Fibroblast of villous mesenchyme (primary cell): ENCODE measurements around the gene HIVEP3. TPM values are rescaled to one million over a fixed set of nuclear protein-coding genes. Genes with fewer than 3 reads are reported as not detected.
A peak's percentile ranks its signal among the peaks of the same experiment; 100 is the strongest.

ENCODE experiments used
- DNase-seq: peaks from one replicate; pipeline ENCODE4 v3.0.0-alpha.2; 2010; ENCODE audit warnings: low read depth
- H3K4me3 ChIP-seq: 2 replicates; pipeline ENCODE4 v1.5.1; 2011; ENCODE audit warnings: low read depth, mild to moderate bottlenecking, low read length
- CTCF ChIP-seq: IDR thresholded peaks from 2 replicates; pipeline ENCODE4 v1.5.1; 2012; ENCODE audit warnings: low read depth, mild to moderate bottlenecking, low read length; ENCODE audit not compliant: insufficient read depth
- total RNA-seq: library from RNA; depleted of rRNA; stranded (reverse); fragments of >200 nt; gene quantifications from 2 replicates; pipeline ENCODE4 v1.2.3, GENCODE V29; 2012

Gene HIVEP3
- total RNA-seq, 1 donor, result 0.86 TPM

GRCh38 chr1:41917076-41917475 lies 1.6 kb downstream of the HIVEP3 start:
- DNase-seq, result no peak
- no peak for TF ChIP-seq CTCF
- peak overlapping the region; percentile 65 for H3K4me3 ChIP-seq

GRCh38 chr1:41915786-41916571 lies 2.7 kb downstream of the HIVEP3 start:
- H3K4me3 ChIP-seq, result no peak overlapping the region
- TF ChIP-seq CTCF, result no peak
- no peak for DNase-seq

GRCh38 chr1:41914516-41914915 lies 4.2 kb downstream of the HIVEP3 start:
- no peak for TF ChIP-seq CTCF
- no peak overlapping the region for H3K4me3 ChIP-seq
- DNase-seq, result no peak

GRCh38 chr1:41913014-41913413 lies 5.7 kb downstream of the HIVEP3 start:
- H3K4me3 ChIP-seq, result no peak overlapping the region
- TF ChIP-seq CTCF, result no peak
- no peak for DNase-seq

- H3K4me3 ChIP-seq, result no peak overlapping the region
- no peak for DNase-seq
- no peak for TF ChIP-seq CTCF
Measured at GRCh38 chr1:41908288-41908895, 10.3 kb downstream of the HIVEP3 start.

- TF ChIP-seq CTCF, result no peak
- no peak overlapping the region for H3K4me3 ChIP-seq
- no peak for DNase-seq
Measured at GRCh38 chr1:41907446-41907845, 11.3 kb downstream of the HIVEP3 start.

GRCh38 chr1:41906943-41907342 lies 11.8 kb downstream of the HIVEP3 start:
- H3K4me3 ChIP-seq, result no peak overlapping the region
- no peak for DNase-seq
- TF ChIP-seq CTCF, result no peak
